GM12865 (cell line): ENCODE measurements around the gene EDIL3.

ENCODE experiments used
- DNase-seq: peaks from one replicate; pipeline ENCODE4 v3.0.0; 2010; ENCODE audit warnings: low read depth
- H3K4me3 ChIP-seq: 2 replicates; pipeline ENCODE4 v1.5.1; 2011; ENCODE audit warnings: mild to moderate bottlenecking, low read depth, low read length, control low read depth
- TF ChIP-seq, protein P1 (sequence below): IDR thresholded peaks from 2 replicates; pipeline ENCODE4 v1.5.1; 2011; ENCODE audit warnings: low read length, control low read depth, low read depth, inconsistent platforms; ENCODE audit not compliant: insufficient read depth; ENCODE audit errors: missing control alignments

EDIL3 gene

DNA sequence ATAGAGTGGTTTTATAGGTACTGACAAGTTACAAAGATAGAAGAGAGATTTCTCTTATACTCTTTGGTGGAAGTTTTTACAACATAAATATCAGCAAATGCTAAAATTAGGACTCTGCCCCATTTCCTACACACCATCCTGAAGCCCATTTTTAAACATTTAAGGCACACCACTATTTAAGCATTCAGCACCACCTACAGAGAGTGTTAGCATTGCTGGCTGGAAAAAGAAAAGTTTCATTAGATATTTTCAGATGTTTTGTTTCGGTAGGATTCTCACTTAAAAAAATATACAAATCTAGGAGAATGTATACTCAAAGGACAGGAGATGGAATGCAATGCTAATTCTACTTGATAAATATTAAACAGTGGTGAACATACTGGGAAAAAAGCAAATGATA is 471.1 kb downstream of the EDIL3 start:
- DNase-seq: no peak
- H3K4me3 ChIP-seq: no peak overlapping the region
- TF ChIP-seq, protein P1, sequence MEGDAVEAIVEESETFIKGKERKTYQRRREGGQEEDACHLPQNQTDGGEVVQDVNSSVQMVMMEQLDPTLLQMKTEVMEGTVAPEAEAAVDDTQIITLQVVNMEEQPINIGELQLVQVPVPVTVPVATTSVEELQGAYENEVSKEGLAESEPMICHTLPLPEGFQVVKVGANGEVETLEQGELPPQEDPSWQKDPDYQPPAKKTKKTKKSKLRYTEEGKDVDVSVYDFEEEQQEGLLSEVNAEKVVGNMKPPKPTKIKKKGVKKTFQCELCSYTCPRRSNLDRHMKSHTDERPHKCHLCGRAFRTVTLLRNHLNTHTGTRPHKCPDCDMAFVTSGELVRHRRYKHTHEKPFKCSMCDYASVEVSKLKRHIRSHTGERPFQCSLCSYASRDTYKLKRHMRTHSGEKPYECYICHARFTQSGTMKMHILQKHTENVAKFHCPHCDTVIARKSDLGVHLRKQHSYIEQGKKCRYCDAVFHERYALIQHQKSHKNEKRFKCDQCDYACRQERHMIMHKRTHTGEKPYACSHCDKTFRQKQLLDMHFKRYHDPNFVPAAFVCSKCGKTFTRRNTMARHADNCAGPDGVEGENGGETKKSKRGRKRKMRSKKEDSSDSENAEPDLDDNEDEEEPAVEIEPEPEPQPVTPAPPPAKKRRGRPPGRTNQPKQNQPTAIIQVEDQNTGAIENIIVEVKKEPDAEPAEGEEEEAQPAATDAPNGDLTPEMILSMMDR: no peak

DNA sequence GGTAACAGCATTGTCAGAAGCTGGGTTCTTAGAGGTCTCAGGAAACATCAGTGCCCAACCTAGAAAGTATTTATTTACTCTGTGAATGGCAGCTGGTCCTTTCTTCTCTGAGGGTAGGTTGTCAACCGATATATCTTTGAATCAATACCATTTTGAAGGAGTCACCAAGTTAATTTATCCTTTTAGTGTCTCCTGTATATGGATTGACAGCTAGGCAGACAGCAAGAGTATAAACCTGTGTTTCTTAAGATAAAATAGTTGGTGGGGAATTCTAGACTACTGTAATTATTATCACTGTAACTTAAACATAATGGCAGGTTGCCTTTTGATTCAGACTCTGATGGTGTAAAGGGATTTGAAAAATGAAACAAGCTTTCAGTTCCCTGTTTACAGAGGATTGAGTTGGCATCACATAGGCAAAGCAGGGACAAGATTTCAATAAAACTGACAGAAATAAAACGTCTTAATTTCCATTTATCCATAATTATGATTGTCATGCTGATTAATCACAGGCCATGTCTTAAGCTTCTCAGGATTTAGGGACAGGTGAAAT is 473.2 kb downstream of the EDIL3 start:
- H3K4me3 ChIP-seq: no peak overlapping the region
- TF ChIP-seq, protein P1: no peak

DNA sequence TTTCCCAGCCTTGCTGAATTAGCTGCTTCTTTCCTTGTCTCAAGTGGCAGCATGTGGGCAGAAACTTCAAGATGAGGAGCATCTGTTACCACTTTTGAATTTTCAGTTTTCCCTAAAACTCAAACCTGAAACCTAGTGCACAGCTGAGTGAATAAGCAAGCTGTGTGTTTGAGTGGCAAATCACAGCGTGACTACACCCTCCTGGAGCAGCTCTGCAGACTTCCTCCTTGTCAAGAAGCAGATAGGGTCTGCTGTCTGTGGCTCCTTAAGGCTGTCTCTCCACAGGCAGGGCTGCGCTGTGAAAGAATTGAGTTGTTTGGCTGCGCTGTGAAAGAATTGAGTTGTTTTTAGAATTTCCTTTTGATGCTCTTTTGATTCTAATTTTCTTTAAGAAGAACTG is 484.4 kb downstream of the EDIL3 start:
- DNase-seq: no peak
- TF ChIP-seq, protein P1: no peak

More for the DNA sequence above, 473.2 kb downstream of the EDIL3 start:
- no peak for DNase-seq

DNA sequence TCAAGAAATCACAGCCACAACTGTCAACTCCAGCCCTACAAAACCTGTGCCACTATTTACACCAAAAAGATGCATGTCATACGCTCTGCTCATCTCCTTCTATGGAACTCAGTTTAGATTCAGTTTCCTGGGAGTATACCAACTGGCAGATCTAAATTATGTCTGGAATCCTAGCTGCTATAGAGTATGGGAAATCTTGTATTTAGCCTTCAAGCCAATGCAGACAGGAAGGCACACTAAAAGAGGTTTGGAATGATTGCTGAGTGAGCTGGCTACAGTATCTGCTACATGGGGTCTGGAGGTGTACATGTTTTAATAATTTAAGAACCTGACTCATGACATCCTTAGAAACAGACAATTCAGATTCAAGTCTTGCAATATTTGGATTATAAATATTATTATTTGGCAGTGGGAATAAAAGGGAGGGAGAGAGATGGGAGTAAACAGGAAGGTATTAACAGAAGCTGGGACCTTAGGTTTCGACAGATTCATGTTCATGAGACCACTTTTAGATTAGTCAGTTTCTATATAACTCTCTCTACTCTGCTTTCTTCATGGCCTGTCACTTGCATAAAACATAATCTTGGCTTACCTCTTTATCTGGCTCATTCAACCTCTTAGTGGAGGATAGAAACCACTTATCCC is 485.2 kb downstream of the EDIL3 start:
- H3K4me3 ChIP-seq: no peak overlapping the region
- TF ChIP-seq, protein P1: no peak
- DNase-seq: no peak

More for the DNA sequence above, 484.4 kb downstream of the EDIL3 start:
- H3K4me3 ChIP-seq: no peak overlapping the region

GRCh38 chr5:83895860-83896259 is 488.8 kb downstream of the EDIL3 start:
- TF ChIP-seq, protein P1: no peak
- H3K4me3 ChIP-seq: no peak overlapping the region
- DNase-seq: no peak

GRCh38 chr5:83891261-83891660 is 493.4 kb downstream of the EDIL3 start:
- no peak overlapping the region for H3K4me3 ChIP-seq
- no peak for DNase-seq
- TF ChIP-seq, protein P1: no peak
